Ovary (tissue), 3 donors: Measurements from ENCODE around the gene ZNF280B.

Experiments used
- POLR2A ChIP-seq: fragments of 450-650 bp; IDR thresholded peaks from one replicate; pipeline ENCODE4 v1.6.1; 2017; ENCODE audit warnings: antibody characterized with exemption, mild to moderate bottlenecking, moderate library complexity
- TF ChIP-seq, protein P1 (sequence below), 3 donors: fragments of 450-650 bp in 2 of 3; fragments of 200-600 bp in 1 of 3; IDR thresholded peaks; one replicate each; pipeline versions ENCODE4 v1.5.1 to v1.8.0; 2016 to 2022; ENCODE audit warnings: antibody characterized with exemption in 3 of 3, mild to moderate bottlenecking in 1 of 3
- donor health status: DM: no; HTN: no; CAD: no.

DNA sequence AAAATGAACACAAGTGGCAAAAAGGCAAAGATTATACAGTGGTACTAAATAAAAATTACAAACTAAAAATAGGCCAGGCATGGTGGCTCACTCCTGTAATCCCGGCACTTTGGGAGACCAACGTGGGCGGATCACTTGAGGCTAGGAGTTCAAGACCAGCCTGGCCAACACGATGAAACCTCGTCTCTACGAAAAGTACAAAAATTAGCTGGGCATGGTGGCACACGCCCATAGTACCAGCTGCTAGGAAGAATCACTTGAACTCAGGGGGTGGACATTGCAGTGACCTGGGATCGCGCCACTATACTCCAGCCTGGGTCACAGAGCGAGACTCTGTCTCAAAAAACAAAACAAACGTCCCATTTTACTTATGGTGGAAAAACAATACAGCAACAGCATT lies 24.5 kb downstream of the ZNF280B start:
- TF ChIP-seq, protein P1, sequence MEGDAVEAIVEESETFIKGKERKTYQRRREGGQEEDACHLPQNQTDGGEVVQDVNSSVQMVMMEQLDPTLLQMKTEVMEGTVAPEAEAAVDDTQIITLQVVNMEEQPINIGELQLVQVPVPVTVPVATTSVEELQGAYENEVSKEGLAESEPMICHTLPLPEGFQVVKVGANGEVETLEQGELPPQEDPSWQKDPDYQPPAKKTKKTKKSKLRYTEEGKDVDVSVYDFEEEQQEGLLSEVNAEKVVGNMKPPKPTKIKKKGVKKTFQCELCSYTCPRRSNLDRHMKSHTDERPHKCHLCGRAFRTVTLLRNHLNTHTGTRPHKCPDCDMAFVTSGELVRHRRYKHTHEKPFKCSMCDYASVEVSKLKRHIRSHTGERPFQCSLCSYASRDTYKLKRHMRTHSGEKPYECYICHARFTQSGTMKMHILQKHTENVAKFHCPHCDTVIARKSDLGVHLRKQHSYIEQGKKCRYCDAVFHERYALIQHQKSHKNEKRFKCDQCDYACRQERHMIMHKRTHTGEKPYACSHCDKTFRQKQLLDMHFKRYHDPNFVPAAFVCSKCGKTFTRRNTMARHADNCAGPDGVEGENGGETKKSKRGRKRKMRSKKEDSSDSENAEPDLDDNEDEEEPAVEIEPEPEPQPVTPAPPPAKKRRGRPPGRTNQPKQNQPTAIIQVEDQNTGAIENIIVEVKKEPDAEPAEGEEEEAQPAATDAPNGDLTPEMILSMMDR (IDR thresholded peaks at IDR 0.05): no peak
- no peak for TF ChIP-seq POLR2A
